WTC11 (cell line): ENCODE results near the gene SLC22A8. TPM values are rescaled to one million over a fixed set of nuclear protein-coding genes. Genes with fewer than 3 reads are reported as not detected.

ENCODE experiments used
- ATAC-seq: fragments of 200-7000 bp; cut with Tn5 transposase; 2 replicates; pipeline ENCODE4 v1.10.0; 2021; ENCODE audit warnings: mild to moderate bottlenecking, moderate library complexity
- CTCF ChIA-PET: fragments of 300-600 bp; sonication (Branson Sonifier 250); formaldehyde crosslinking; loops from one replicate; lab custom pipeline; 2021; ENCODE audit warnings: antibody characterized with exemption; lab: Charles Lee
- POLR2A ChIA-PET: fragments of 350-600 bp; sonication (Branson Sonifier 250); formaldehyde crosslinking; loops from one replicate; lab custom pipeline; 2021; ENCODE audit warnings: antibody characterized with exemption; lab: Charles Lee
- DNase-seq: peaks from one replicate; pipeline ENCODE4 v3.0.0; 2021; ENCODE audit warnings: low spot score
- H3K27ac Mint-ChIP-seq: 2 replicates; pipeline ENCODE4 v1.8.0; 2021; ENCODE audit warnings: mixed read lengths
- H3K27me3 Mint-ChIP-seq: 2 replicates; pipeline ENCODE4 v1.8.0; 2021; ENCODE audit warnings: low read depth, mild to moderate bottlenecking, moderate library complexity, mixed read lengths
- H3K36me3 Mint-ChIP-seq: 2 replicates; pipeline ENCODE4 v1.8.0; 2021; ENCODE audit warnings: mixed read lengths
- H3K4me1 Mint-ChIP-seq: 2 replicates; pipeline ENCODE4 v1.8.0; 2022; ENCODE audit warnings: mixed read lengths
- H3K4me3 Mint-ChIP-seq: 2 replicates; pipeline ENCODE4 v1.8.0; 2021; ENCODE audit warnings: mild to moderate bottlenecking, moderate library complexity, mixed read lengths
- H3K9me3 Mint-ChIP-seq: 2 replicates; pipeline ENCODE4 v1.8.0; 2021; ENCODE audit warnings: mixed read lengths
- CREM ChIP-seq: sonication (generic); formaldehyde crosslinking; IDR thresholded peaks from 2 replicates; pipeline ENCODE4 v1.8.1; 2022; ENCODE audit warnings: mild to moderate bottlenecking, missing genetic modification reagents, moderate library complexity
- ELF4 ChIP-seq: sonication (generic); formaldehyde crosslinking; IDR thresholded peaks from 2 replicates; pipeline ENCODE4 v1.8.1; 2022; ENCODE audit warnings: low read depth, mild to moderate bottlenecking, moderate library complexity, missing genetic modification reagents
- GABPB1 ChIP-seq: sonication (generic); formaldehyde crosslinking; IDR thresholded peaks from 2 replicates; pipeline ENCODE4 v1.8.1; 2023; ENCODE audit warnings: mild to moderate bottlenecking, missing genetic modification reagents
- MYBL2 ChIP-seq: sonication (generic); formaldehyde crosslinking; IDR thresholded peaks from 2 replicates; pipeline ENCODE4 v1.8.1; 2023; ENCODE audit warnings: mild to moderate bottlenecking, moderate library complexity, missing genetic modification reagents
- NFATC4 ChIP-seq: fragments of 250-450 bp; sonication (Bioruptor Pico); IDR thresholded peaks from 2 replicates; pipeline ENCODE4 v1.9.0; 2021; ENCODE audit warnings: mild to moderate bottlenecking
- SMAD3 ChIP-seq: sonication (generic); formaldehyde crosslinking; IDR thresholded peaks from 2 replicates; pipeline ENCODE4 v1.8.0; 2022; ENCODE audit warnings: missing genetic modification reagents, mild to moderate bottlenecking, borderline replicate concordance
- SMAD4 ChIP-seq: sonication (generic); formaldehyde crosslinking; IDR thresholded peaks from 2 replicates; pipeline ENCODE4 v1.8.0; 2022; ENCODE audit warnings: mild to moderate bottlenecking, missing genetic modification reagents
- TEAD1 ChIP-seq: sonication (generic); formaldehyde crosslinking; IDR thresholded peaks from 2 replicates; pipeline ENCODE4 v1.8.0; 2022; ENCODE audit warnings: mild to moderate bottlenecking, missing genetic modification reagents
- ZBTB21 ChIP-seq: sonication (generic); formaldehyde crosslinking; IDR thresholded peaks from 2 replicates; pipeline ENCODE4 v1.8.1; 2023; ENCODE audit warnings: mild to moderate bottlenecking, missing genetic modification reagents, borderline replicate concordance
- ZNF121 ChIP-seq: sonication (generic); formaldehyde crosslinking; IDR thresholded peaks from 2 replicates; pipeline ENCODE4 v1.8.0; 2023; ENCODE audit warnings: missing genetic modification reagents
- ZNF423 ChIP-seq: fragments of 250-450 bp; sonication (Bioruptor Pico); IDR thresholded peaks from 2 replicates; pipeline ENCODE4 v2.1.2; 2022; ENCODE audit warnings: mild to moderate bottlenecking, moderate library complexity
- ZNF671 ChIP-seq: fragments of 250-450 bp; sonication (Bioruptor Pico); IDR thresholded peaks from 2 replicates; pipeline ENCODE4 v1.8.0; 2021; ENCODE audit warnings: mild to moderate bottlenecking
- total RNA-seq: library from RNA; stranded (reverse); gene quantifications from 3 replicates; pipeline ENCODE4 v1.2.3, GENCODE V29; 2021
- TF ChIP-seq, protein P1 (sequence below): sonication (generic); formaldehyde crosslinking; IDR thresholded peaks from 2 replicates; pipeline ENCODE4 v1.8.0; 2022; ENCODE audit warnings: mild to moderate bottlenecking, missing genetic modification reagents
- TF ChIP-seq, protein P2 (sequence below): sonication (generic); formaldehyde crosslinking; IDR thresholded peaks from 2 replicates; pipeline ENCODE4 v1.8.1; 2022; ENCODE audit warnings: low read depth, mild to moderate bottlenecking, moderate library complexity, missing genetic modification reagents, borderline replicate concordance
- TF ChIP-seq, protein P3 (sequence below): sonication (generic); formaldehyde crosslinking; IDR thresholded peaks from 2 replicates; pipeline ENCODE4 v1.8.1; 2022; ENCODE audit warnings: mild to moderate bottlenecking, missing genetic modification reagents, moderate library complexity, borderline replicate concordance
- TF ChIP-seq, protein P4 (sequence below): sonication (generic); formaldehyde crosslinking; IDR thresholded peaks from 2 replicates; pipeline ENCODE4 v1.8.1; 2023; ENCODE audit warnings: mild to moderate bottlenecking, missing genetic modification reagents, borderline replicate concordance
- TF ChIP-seq, protein P5 (sequence below): sonication (generic); formaldehyde crosslinking; IDR thresholded peaks from 2 replicates; pipeline ENCODE4 v1.8.1; 2023; ENCODE audit warnings: mild to moderate bottlenecking, missing genetic modification reagents
- TF ChIP-seq, protein P6 (sequence below): fragments of 250-450 bp; sonication (Bioruptor Pico); IDR thresholded peaks from 2 replicates; pipeline ENCODE4 v2.1.2; 2022; ENCODE audit warnings: mild to moderate bottlenecking, moderate library complexity

Gene SLC22A8
- total RNA-seq, 1 experiment from 2014 or later, result not detected

DNA sequence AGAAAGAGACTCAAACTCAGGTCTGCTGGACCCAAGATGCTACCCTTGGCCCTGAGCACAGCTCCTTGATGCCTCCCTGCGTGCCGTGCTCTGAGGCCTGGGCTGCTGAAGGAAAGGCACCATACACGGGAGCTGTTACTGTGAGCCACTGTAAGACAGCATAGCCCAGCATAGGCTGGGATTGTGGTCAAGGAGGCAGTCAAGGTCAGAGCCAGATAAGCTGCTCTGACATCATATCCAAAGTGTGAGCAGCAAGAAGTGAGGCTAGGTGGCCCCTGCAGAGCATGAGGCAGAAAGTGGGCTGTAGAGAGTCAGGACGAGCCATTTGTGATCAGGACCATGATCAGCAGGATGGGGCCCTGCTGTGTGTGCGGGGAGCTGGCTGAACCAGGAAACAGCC, 7.7 kb downstream of the SLC22A8 start:
- Mint-ChIP-seq H3K27ac (no peak overlapping the region), H3K27me3 (peaks cover 2% of the 10 kb centered on the region; the same call in 1 of the 2 replicates), H3K36me3 (no peaks in the 10 kb centered on the region), H3K9me3 (no peaks in the 10 kb centered on the region), H3K4me3 (no peak overlapping the region), H3K4me1 (peaks cover 9% of the 10 kb centered on the region)
- ATAC-seq (no peak; the same call in 1 of the 2 replicates), DNase-seq (no peak)
- ChIA-PET CTCF (interaction anchor here (0.5 to 9.1 kb wide), 11 partner anchors 8 to 127 kb away, joined by 3 to 105 read pairs (median 4); partner anchors contain the start of gene SLC3A2), POLR2A (no interaction called here)
- TF ChIP-seq, protein P1, sequence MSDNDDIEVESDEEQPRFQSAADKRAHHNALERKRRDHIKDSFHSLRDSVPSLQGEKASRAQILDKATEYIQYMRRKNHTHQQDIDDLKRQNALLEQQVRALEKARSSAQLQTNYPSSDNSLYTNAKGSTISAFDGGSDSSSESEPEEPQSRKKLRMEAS (CRISPR knock-in tag), result no peak
- TF ChIP-seq SMAD4 (CRISPR knock-in tag), result no peak

DNA sequence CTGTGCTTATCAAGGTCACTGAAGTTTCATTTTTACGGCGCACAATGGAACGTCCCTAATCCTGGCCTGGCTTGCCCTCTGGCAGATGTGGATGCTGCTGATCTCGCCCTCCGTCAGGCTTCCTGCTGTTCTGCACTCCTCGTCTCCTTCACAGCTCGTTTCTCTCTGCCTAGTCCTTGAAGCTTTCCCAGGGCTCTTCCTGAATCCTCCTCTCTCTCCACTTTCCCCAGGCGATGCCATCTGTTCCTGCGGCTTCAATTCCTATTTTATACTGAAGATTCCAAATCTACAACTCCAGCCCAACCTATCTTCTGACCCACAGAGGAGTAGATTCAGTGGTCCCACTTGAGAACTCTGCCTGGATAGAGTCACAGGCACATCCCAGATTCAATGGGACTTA, 14.2 kb downstream of the SLC22A8 start:
- ChIA-PET POLR2A (interaction anchor here (0.7 kb wide), 1 partner anchor 149 kb away, joined by 3 read pairs; no protein-coding TSS in a partner anchor), CTCF (interaction anchor here (4.2 to 7.0 kb wide), 2 partner anchors 19 to 26 kb away, joined by 19 to 41 read pairs; no protein-coding TSS in a partner anchor)
- Mint-ChIP-seq H3K36me3 (no peaks in the 10 kb centered on the region), H3K4me1 (peaks cover 8% of the 10 kb centered on the region), H3K9me3 (no peaks in the 10 kb centered on the region), H3K27ac (no peak overlapping the region), H3K27me3 (no peaks in the 10 kb centered on the region), H3K4me3 (no peak overlapping the region)
- no peak for DNase-seq
- TF ChIP-seq TEAD1 (CRISPR knock-in tag) (no peak), ZNF121 (CRISPR knock-in tag) (no peak), SMAD3 (CRISPR knock-in tag) (no peak), GABPB1 (CRISPR knock-in tag) (no peak), ZBTB21 (CRISPR knock-in tag) (no peak), ZNF423 (CRISPR knock-in tag) (no peak), ZNF671 (CRISPR knock-in tag) (no peak), ELF4 (CRISPR knock-in tag) (no peak), MYBL2 (no peak), CREM (CRISPR knock-in tag) (no peak), NFATC4 (CRISPR knock-in tag) (no peak)
- TF ChIP-seq, protein P2, sequence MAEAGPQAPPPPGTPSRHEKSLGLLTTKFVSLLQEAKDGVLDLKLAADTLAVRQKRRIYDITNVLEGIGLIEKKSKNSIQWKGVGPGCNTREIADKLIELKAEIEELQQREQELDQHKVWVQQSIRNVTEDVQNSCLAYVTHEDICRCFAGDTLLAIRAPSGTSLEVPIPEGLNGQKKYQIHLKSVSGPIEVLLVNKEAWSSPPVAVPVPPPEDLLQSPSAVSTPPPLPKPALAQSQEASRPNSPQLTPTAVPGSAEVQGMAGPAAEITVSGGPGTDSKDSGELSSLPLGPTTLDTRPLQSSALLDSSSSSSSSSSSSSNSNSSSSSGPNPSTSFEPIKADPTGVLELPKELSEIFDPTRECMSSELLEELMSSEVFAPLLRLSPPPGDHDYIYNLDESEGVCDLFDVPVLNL, result no peak
- TF ChIP-seq, protein P3, sequence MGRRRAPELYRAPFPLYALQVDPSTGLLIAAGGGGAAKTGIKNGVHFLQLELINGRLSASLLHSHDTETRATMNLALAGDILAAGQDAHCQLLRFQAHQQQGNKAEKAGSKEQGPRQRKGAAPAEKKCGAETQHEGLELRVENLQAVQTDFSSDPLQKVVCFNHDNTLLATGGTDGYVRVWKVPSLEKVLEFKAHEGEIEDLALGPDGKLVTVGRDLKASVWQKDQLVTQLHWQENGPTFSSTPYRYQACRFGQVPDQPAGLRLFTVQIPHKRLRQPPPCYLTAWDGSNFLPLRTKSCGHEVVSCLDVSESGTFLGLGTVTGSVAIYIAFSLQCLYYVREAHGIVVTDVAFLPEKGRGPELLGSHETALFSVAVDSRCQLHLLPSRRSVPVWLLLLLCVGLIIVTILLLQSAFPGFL (CRISPR knock-in tag), result no peak
- TF ChIP-seq, protein P4, sequence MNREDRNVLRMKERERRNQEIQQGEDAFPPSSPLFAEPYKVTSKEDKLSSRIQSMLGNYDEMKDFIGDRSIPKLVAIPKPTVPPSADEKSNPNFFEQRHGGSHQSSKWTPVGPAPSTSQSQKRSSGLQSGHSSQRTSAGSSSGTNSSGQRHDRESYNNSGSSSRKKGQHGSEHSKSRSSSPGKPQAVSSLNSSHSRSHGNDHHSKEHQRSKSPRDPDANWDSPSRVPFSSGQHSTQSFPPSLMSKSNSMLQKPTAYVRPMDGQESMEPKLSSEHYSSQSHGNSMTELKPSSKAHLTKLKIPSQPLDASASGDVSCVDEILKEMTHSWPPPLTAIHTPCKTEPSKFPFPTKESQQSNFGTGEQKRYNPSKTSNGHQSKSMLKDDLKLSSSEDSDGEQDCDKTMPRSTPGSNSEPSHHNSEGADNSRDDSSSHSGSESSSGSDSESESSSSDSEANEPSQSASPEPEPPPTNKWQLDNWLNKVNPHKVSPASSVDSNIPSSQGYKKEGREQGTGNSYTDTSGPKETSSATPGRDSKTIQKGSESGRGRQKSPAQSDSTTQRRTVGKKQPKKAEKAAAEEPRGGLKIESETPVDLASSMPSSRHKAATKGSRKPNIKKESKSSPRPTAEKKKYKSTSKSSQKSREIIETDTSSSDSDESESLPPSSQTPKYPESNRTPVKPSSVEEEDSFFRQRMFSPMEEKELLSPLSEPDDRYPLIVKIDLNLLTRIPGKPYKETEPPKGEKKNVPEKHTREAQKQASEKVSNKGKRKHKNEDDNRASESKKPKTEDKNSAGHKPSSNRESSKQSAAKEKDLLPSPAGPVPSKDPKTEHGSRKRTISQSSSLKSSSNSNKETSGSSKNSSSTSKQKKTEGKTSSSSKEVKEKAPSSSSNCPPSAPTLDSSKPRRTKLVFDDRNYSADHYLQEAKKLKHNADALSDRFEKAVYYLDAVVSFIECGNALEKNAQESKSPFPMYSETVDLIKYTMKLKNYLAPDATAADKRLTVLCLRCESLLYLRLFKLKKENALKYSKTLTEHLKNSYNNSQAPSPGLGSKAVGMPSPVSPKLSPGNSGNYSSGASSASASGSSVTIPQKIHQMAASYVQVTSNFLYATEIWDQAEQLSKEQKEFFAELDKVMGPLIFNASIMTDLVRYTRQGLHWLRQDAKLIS, result no peak
- TF ChIP-seq, protein P5, sequence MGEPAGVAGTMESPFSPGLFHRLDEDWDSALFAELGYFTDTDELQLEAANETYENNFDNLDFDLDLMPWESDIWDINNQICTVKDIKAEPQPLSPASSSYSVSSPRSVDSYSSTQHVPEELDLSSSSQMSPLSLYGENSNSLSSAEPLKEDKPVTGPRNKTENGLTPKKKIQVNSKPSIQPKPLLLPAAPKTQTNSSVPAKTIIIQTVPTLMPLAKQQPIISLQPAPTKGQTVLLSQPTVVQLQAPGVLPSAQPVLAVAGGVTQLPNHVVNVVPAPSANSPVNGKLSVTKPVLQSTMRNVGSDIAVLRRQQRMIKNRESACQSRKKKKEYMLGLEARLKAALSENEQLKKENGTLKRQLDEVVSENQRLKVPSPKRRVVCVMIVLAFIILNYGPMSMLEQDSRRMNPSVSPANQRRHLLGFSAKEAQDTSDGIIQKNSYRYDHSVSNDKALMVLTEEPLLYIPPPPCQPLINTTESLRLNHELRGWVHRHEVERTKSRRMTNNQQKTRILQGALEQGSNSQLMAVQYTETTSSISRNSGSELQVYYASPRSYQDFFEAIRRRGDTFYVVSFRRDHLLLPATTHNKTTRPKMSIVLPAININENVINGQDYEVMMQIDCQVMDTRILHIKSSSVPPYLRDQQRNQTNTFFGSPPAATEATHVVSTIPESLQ, result no peak
- TF ChIP-seq, protein P6, sequence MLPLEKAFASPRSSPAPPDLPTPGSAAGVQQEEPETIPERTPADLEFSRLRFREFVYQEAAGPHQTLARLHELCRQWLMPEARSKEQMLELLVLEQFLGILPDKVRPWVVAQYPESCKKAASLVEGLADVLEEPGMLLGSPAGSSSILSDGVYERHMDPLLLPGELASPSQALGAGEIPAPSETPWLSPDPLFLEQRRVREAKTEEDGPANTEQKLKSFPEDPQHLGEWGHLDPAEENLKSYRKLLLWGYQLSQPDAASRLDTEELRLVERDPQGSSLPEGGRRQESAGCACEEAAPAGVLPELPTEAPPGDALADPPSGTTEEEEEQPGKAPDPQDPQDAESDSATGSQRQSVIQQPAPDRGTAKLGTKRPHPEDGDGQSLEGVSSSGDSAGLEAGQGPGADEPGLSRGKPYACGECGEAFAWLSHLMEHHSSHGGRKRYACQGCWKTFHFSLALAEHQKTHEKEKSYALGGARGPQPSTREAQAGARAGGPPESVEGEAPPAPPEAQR (CRISPR knock-in tag), result no peak
- ATAC-seq, result no peak
